Immature natural killer cell (primary cell): ENCODE measurements around the gene HUS1B. TPM values are rescaled to one million over a fixed set of nuclear protein-coding genes. Genes with fewer than 3 reads are reported as not detected.

Experiments
- DNase-seq, 3 donors: peaks; one replicate each; pipeline ENCODE4 v3.0.0; 2022; ENCODE audit warnings: mixed read lengths in 1 of 3
- H3K27ac Mint-ChIP-seq, 6 donors: one replicate each; pipeline ENCODE4 v1.8.0; 2020; ENCODE audit warnings: mixed read lengths in 6 of 6, mild to moderate bottlenecking in 5 of 6, inconsistent platforms in 4 of 6, moderate library complexity in 3 of 6
- H3K27me3 Mint-ChIP-seq, 3 donors: one replicate each; pipeline ENCODE4 v1.8.0; 2020 to 2021; ENCODE audit warnings: low read depth in 3 of 3, mild to moderate bottlenecking in 3 of 3, mixed read lengths in 3 of 3, moderate library complexity in 3 of 3, inconsistent platforms in 1 of 3
- H3K36me3 Mint-ChIP-seq, 3 donors: one replicate each; pipeline ENCODE4 v1.8.0; 2020; ENCODE audit warnings: mixed read lengths in 3 of 3, inconsistent platforms in 2 of 3, mild to moderate bottlenecking in 2 of 3
- H3K4me1 Mint-ChIP-seq, 2 donors: one replicate each; pipeline ENCODE4 v1.8.0; 2020; ENCODE audit warnings: inconsistent platforms in 2 of 2, mild to moderate bottlenecking in 2 of 2, mixed read lengths in 2 of 2, moderate library complexity in 1 of 2
- H3K4me3 Mint-ChIP-seq, 5 donors: one replicate each; pipeline ENCODE4 v1.8.0; 2020; ENCODE audit warnings: mild to moderate bottlenecking in 5 of 5, mixed read lengths in 5 of 5, inconsistent platforms in 3 of 5, moderate library complexity in 3 of 5
- H3K9me3 Mint-ChIP-seq, 6 donors: one replicate each; pipeline ENCODE4 v1.8.0; 2020; ENCODE audit warnings: mild to moderate bottlenecking in 6 of 6, mixed read lengths in 6 of 6, inconsistent platforms in 4 of 6, moderate library complexity in 3 of 6
- polyA plus RNA-seq, 3 donors: library from polyadenylated mRNA; unstranded; fragments of 300-500 nt; fragmentation: Illumina TruSeq; gene quantifications; one replicate each; pipeline ENCODE4 v1.2.3, GENCODE V29; 2021

HUS1B gene
- polyA plus RNA-seq, 3 donors from 2014 or later, result 0.29 to 1.7 (median 1.6) TPM

DNA sequence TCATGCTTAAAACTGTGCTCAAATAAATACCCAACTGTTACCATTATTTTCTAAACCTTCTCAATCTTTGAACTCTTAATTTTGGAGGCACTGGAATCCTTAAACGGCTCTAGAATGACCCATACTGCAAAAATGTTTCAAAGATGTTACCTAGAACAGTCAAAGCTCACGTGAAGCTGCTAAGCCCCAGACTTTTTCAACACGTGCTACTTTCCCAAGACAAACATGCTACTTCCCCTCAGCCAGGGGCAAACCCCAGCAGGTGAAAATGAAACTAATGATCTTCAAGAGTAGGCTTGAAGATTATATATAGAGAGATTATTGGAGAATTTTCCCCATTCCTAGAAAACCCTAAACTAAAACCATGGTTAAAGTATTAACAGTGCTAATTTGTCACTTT, 28.1 kb downstream of the HUS1B start:
- Mint-ChIP-seq H3K27ac (peak overlapping the region in 4 of 6 donors; percentile 5 to 64 (median 39)), H3K4me1 (peaks cover 7 to 34% of the 10 kb centered on the region in 2 donors), H3K27me3 (no peaks in the 10 kb centered on the region), H3K4me3 (no peak overlapping the region), H3K9me3 (no peaks in the 10 kb centered on the region), H3K36me3 (peaks cover 11 to 39% (median 14%) of the 10 kb centered on the region in 3 donors)
- DNase-seq, result no peak

GRCh38 chr6:626236-626635, 30.7 kb downstream of the HUS1B start:
- DNase-seq, result no peak
- Mint-ChIP-seq H3K36me3 (peaks cover 6 to 31% (median 6%) of the 10 kb centered on the region in 3 donors), H3K4me3 (no peak overlapping the region), H3K27ac (no peak overlapping the region), H3K9me3 (no peaks in the 10 kb centered on the region), H3K4me1 (peaks cover 7 to 34% of the 10 kb centered on the region in 2 donors), H3K27me3 (no peaks in the 10 kb centered on the region)

- H3K36me3 Mint-ChIP-seq, result peaks cover 10 to 25% (median 11%) of the 10 kb centered on the region in 3 donors
- H3K4me3 Mint-ChIP-seq, result no peak overlapping the region
- H3K9me3 Mint-ChIP-seq, result no peaks in the 10 kb centered on the region
- no peak overlapping the region for H3K27ac Mint-ChIP-seq
- DNase-seq, result no peak
- H3K4me1 Mint-ChIP-seq, result peaks cover 7 to 34% of the 10 kb centered on the region in 2 donors
- no peaks in the 10 kb centered on the region for H3K27me3 Mint-ChIP-seq
Observed at GRCh38 chr6:624979-625378, 31.9 kb downstream of the HUS1B start.

GRCh38 chr6:622462-622861, 34.4 kb downstream of the HUS1B start:
- no peaks in the 10 kb centered on the region for H3K9me3 Mint-ChIP-seq
- H3K4me1 Mint-ChIP-seq, result peaks cover 1 to 17% of the 10 kb centered on the region in 2 donors
- no peak overlapping the region for H3K27ac Mint-ChIP-seq
- peaks cover 8 to 28% (median 13%) of the 10 kb centered on the region in 3 donors for H3K36me3 Mint-ChIP-seq
- H3K27me3 Mint-ChIP-seq, result no peaks in the 10 kb centered on the region
- no peak for DNase-seq
- no peak overlapping the region for H3K4me3 Mint-ChIP-seq

- H3K4me1 Mint-ChIP-seq, result peaks cover 1 to 12% of the 10 kb centered on the region in 2 donors
- no peak overlapping the region for H3K4me3 Mint-ChIP-seq
- H3K36me3 Mint-ChIP-seq, result peaks cover 11 to 28% (median 18%) of the 10 kb centered on the region in 3 donors
- H3K9me3 Mint-ChIP-seq, result no peaks in the 10 kb centered on the region
- no peaks in the 10 kb centered on the region for H3K27me3 Mint-ChIP-seq
- H3K27ac Mint-ChIP-seq, result no peak overlapping the region
- no peak for DNase-seq
Observed at GRCh38 chr6:621931-622330, 35.0 kb downstream of the HUS1B start.

- Mint-ChIP-seq H3K4me3 (no peak overlapping the region), H3K4me1 (peaks cover 0 to 9% of the 10 kb centered on the region in 2 donors), H3K27me3 (no peaks in the 10 kb centered on the region), H3K9me3 (no peaks in the 10 kb centered on the region), H3K27ac (no peak overlapping the region), H3K36me3 (peaks cover 14 to 28% (median 20%) of the 10 kb centered on the region in 3 donors)
- no peak for DNase-seq
Observed at GRCh38 chr6:620950-621349, 36.0 kb downstream of the HUS1B start.

- H3K4me1 Mint-ChIP-seq, result peaks cover 0 to 1% of the 10 kb centered on the region in 2 donors
- H3K9me3 Mint-ChIP-seq, result no peaks in the 10 kb centered on the region
- no peak overlapping the region for H3K27ac Mint-ChIP-seq
- no peaks in the 10 kb centered on the region for H3K27me3 Mint-ChIP-seq
- H3K36me3 Mint-ChIP-seq, result peaks cover 20 to 27% (median 25%) of the 10 kb centered on the region in 3 donors
- DNase-seq, result no peak
- no peak overlapping the region for H3K4me3 Mint-ChIP-seq
Observed at GRCh38 chr6:620166-620565, 36.7 kb downstream of the HUS1B start.

DNA sequence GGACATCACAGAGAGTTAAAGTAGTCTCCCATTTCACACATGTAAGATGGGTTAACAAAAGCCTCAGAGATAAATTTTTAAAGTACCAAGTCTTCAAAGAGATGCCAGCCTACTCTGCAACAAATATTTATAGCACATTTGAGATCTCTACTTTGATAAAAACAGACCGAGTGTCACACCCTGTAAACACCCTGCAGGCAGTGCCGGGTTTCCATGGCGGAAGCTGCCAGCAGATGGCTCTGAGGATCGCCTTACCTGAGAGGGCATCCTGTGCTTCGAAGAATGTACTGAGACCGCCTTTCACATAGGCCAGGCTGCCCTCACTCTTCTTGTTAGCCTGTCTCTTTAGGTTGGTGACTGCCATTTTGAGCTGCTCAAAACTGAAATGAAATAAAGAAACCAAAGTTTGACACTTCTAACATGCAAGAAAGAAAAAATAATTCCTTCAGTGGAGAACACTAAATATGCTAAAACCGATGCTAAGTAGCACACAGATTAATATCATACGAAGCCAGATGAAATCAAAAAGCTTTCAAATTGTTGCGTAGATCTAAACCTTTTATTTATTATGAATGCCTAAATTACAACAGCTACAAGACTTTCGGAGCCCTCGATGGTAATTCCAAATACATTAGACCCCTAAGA, 39.3 kb downstream of the HUS1B start:
- Mint-ChIP-seq H3K4me1 (no peaks in the 10 kb centered on the region), H3K27me3 (no peaks in the 10 kb centered on the region), H3K9me3 (no peaks in the 10 kb centered on the region), H3K27ac (peak overlapping the region in 1 of 6 donors; percentile 62), H3K36me3 (peaks cover 27 to 36% (median 28%) of the 10 kb centered on the region in 3 donors), H3K4me3 (no peak overlapping the region)
- no peak for DNase-seq

DNA sequence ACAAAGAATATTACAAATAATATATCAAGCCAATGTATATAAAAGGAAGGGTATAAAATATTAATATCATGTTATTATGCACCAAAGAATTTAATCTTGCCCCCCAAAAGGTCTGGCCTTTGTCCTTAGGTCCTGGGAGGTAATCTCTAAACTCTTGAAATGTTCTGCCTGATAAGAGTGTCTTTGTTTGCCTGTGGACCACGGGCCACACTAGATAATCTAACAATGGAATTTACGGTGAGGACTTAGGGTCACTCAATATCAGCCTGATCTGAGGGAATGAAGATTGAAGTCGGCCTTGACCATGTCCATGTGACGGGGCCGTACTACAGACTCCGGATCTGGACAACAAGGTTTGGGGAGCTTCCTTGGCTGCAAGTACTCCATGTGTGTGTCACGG, 42.9 kb downstream of the HUS1B start:
- Mint-ChIP-seq H3K27me3 (no peaks in the 10 kb centered on the region), H3K9me3 (no peaks in the 10 kb centered on the region), H3K4me1 (no peaks in the 10 kb centered on the region), H3K27ac (no peak overlapping the region), H3K4me3 (no peak overlapping the region), H3K36me3 (peaks cover 22 to 38% (median 23%) of the 10 kb centered on the region in 3 donors)
- DNase-seq, result no peak

DNA sequence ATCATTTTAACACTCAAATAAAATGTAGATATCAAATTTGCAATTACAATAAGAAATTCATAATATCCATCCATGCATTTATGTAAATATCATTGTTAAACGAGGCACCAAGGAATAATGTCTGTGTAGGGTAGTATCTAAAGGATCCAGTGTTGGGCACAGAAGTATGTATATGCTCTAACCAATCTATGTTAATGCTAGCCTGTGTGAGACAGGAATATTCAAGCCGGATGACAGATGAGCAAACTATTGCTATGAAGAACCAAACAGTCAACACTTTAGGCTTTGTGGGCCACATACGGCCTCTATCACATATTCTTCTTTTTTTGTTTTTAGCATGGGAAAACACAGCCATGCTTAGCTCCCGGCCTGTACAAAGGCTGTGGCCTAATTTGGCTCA, 45.0 kb downstream of the HUS1B start:
- Mint-ChIP-seq H3K4me1 (no peaks in the 10 kb centered on the region), H3K36me3 (peaks cover 21 to 37% (median 28%) of the 10 kb centered on the region in 3 donors), H3K4me3 (no peak overlapping the region), H3K27me3 (no peaks in the 10 kb centered on the region), H3K9me3 (no peaks in the 10 kb centered on the region), H3K27ac (no peak overlapping the region)
- no peak for DNase-seq

DNA sequence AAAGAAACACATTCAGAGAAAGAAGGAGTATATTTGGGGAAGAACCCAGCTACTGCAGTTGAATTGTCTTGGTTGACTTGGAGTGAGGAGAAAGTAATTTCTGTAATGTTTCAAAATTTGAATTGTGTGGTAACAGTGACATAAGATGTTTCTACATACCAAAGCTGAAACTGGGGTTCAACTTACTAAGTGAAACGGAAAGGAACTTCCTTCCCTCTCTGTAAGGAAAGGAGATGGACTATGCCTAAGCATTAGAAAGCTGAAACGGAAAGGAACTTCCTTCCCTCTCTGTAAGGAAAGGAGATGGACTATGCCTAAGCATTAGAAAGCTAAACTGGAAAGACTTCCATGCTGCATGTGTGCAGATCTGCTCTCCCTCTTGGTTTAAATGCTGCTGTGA, 46.0 kb downstream of the HUS1B start:
- Mint-ChIP-seq H3K4me1 (no peaks in the 10 kb centered on the region), H3K27ac (peak overlapping the region in 2 of 6 donors; percentile 6 to 45), H3K9me3 (peaks cover 0 to under 1% (median 0%) of the 10 kb centered on the region in 6 donors), H3K27me3 (no peaks in the 10 kb centered on the region), H3K4me3 (no peak overlapping the region), H3K36me3 (peaks cover 27 to 45% (median 33%) of the 10 kb centered on the region in 3 donors)
- DNase-seq, result no peak

DNA sequence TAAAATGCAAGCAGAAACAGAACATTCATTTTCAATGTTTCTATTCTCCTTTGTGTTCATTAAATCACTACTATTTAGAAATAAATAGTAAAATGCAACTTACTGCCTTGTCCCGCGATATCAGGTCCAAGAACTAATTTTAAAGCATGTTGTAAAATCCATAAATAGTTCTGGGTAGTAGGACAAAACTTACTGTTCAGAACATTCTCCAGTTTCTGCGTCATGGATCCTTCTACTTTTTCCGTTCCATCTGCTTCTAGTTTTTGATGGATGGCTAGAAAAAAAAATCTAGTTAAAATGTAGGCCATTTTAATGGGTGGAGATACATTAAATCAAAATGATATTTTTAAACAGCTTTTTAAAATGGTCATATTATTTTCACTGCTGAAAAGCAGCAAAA, 47.0 kb downstream of the HUS1B start:
- Mint-ChIP-seq H3K27ac (no peak overlapping the region), H3K4me3 (no peak overlapping the region), H3K4me1 (no peaks in the 10 kb centered on the region), H3K9me3 (peaks cover 0 to 2% (median 0%) of the 10 kb centered on the region in 6 donors), H3K36me3 (peaks cover 23 to 39% (median 29%) of the 10 kb centered on the region in 3 donors), H3K27me3 (no peaks in the 10 kb centered on the region)
- no peak for DNase-seq

DNA sequence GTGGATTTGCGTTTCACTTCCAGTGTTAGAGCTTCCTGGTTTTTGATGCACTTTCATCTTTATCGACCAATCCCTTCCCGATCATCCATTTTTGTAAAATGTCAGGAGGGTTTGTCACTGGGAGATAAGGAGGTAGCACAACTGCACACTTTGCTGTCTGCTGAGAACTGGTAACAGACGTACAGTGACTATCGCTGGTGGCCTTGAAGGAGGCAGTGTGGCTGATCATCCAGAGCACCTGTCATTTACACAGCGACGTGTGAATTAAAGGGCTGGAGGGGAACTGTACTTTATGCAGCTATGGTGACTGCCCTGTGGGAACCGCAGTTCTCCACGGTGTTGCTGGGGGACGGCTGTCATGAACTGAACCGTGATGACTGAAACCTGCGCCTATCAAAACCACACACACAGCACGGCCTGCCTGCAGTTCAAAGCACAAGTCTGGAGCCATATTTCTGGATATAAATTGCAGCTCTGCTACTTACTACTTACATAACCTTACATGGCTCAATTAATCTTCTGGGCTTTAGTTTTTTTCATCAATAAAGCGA, 50.0 kb downstream of the HUS1B start:
- H3K36me3 Mint-ChIP-seq, result peaks cover 25 to 33% (median 25%) of the 10 kb centered on the region in 3 donors
- H3K27me3 Mint-ChIP-seq, result peaks cover 0 to 2% (median 0%) of the 10 kb centered on the region in 3 donors
- peaks cover 0 to 2% (median 0%) of the 10 kb centered on the region in 6 donors for H3K9me3 Mint-ChIP-seq
- DNase-seq, result no peak
- H3K4me1 Mint-ChIP-seq, result no peaks in the 10 kb centered on the region
- H3K27ac Mint-ChIP-seq, result peak overlapping the region in 2 of 6 donors; percentile 5 to 50
- H3K4me3 Mint-ChIP-seq, result no peak overlapping the region
